HL-60 (cell line): ENCODE data around the gene GDPD2.
A peak's percentile ranks its signal among the peaks of the same experiment; 100 is the strongest.

Source experiments
- DNase-seq, 2 experiments: peaks; one replicate each; pipeline ENCODE4 v3.0.0-alpha.2; 2010 to 2020; ENCODE audit warnings: low read depth in 1 of 2, low spot score in 1 of 2
- H3K27ac ChIP-seq: fragments of 250-450 bp; sonication (Bioruptor Pico); replicated peaks from 2 replicates; pipeline ENCODE4 v1.5.1; 2020; ENCODE audit warnings: mild to moderate bottlenecking, moderate library complexity
- H3K27me3 ChIP-seq: fragments of 250-450 bp; sonication (Bioruptor Pico); 2 replicates; pipeline ENCODE4 v1.5.1; 2021; ENCODE audit warnings: mild to moderate bottlenecking, moderate library complexity; ENCODE audit not compliant: insufficient read depth, poor library complexity, severe bottlenecking
- H3K4me3 ChIP-seq: replicated peaks from 2 replicates; pipeline ENCODE4 v1.5.1; 2011; ENCODE audit warnings: mild to moderate bottlenecking, control low read depth, low read length; ENCODE audit not compliant: insufficient read depth
- GABPA ChIP-seq: IDR thresholded peaks from 2 replicates; pipeline ENCODE4 v1.6.1; 2012; ENCODE audit warnings: low read depth
- POLR2AphosphoS5 ChIP-seq: IDR thresholded peaks from 2 replicates; pipeline ENCODE4 v1.6.1; 2012; ENCODE audit warnings: low read depth
- SPI1 ChIP-seq: IDR thresholded peaks from 2 replicates; pipeline ENCODE4 v1.6.1; 2012; ENCODE audit warnings: low read depth, mild to moderate bottlenecking, borderline replicate concordance
- TF ChIP-seq, protein P1 (sequence below): IDR thresholded peaks from one replicate; pipeline ENCODE4 v1.5.1; 2011; ENCODE audit warnings: low read length, control low read depth, inconsistent platforms; ENCODE audit not compliant: insufficient read depth
- TF ChIP-seq, protein P2 (sequence below): IDR thresholded peaks from 2 replicates; pipeline ENCODE4 v1.6.1; 2012; ENCODE audit warnings: low read depth; ENCODE audit not compliant: insufficient replicate concordance

Gene GDPD2

DNA sequence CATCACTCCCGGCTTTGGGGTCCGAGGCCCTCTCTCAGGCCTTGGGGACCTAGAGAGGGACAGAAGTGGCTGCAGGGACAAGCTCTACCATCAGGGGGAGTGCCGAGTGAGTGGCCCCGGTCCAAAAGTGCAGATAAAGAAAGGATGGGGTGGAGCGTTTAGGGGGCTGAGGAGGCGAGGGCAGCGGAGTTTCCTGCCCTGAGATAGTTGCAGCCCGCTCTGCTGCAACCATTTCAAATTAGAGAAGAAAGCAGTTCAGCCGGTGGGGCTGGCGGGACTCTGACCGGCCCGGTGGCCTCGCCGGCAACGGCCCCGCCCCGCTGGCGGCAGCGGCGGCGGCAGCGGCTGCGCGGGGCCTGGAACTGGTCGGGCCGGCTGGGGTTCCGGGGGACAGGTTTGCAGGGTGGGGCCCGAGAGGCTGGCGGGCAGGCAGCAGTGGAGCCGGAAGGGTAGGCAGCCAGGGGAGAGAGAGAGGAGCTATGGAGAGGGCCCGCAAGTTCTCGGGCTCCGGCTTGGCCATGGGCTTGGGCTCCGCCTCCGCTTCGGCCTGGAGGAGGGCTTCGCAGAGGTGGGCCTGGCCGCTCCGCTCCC lies 29.1 kb downstream of the GDPD2 start:
- Histone ChIP-seq H3K27ac (no peak overlapping the region), H3K4me3 (peak overlapping the region; percentile 21), H3K27me3 (peaks cover 8% of the 10 kb centered on the region)
- TF ChIP-seq GABPA, result no peak
- TF ChIP-seq, protein P1, sequence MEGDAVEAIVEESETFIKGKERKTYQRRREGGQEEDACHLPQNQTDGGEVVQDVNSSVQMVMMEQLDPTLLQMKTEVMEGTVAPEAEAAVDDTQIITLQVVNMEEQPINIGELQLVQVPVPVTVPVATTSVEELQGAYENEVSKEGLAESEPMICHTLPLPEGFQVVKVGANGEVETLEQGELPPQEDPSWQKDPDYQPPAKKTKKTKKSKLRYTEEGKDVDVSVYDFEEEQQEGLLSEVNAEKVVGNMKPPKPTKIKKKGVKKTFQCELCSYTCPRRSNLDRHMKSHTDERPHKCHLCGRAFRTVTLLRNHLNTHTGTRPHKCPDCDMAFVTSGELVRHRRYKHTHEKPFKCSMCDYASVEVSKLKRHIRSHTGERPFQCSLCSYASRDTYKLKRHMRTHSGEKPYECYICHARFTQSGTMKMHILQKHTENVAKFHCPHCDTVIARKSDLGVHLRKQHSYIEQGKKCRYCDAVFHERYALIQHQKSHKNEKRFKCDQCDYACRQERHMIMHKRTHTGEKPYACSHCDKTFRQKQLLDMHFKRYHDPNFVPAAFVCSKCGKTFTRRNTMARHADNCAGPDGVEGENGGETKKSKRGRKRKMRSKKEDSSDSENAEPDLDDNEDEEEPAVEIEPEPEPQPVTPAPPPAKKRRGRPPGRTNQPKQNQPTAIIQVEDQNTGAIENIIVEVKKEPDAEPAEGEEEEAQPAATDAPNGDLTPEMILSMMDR, result peak; percentile 15
- DNase-seq, result no peak

DNA sequence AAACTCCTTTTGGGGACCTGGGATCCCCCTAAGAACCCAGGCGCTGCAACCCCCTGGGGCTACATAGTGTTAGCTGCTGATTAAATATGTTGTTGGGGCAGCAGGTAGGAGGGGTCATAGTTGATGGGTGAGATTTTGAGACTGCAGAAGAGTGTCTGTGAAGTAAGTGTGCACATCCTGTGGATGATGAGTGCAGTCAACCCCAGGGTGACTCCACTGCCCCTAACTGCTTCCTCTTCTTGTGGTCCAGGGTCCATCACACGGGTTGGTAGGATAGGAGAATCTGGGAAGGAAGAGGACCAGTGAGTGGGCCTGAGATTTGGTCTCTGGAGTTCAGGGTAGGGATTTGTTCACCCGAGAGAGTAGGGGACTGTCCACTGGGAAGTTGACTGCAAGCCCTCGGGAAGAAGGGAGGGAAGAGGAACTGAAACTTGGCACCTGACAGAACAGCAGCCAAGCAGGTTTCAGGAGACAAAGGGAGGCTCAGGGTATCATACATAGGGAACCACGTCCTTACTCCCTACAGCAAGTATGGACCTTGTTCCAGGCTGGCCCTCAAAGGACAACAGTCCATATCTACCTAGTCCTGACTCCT lies 30.0 kb downstream of the GDPD2 start:
- Histone ChIP-seq H3K27ac (no peak overlapping the region), H3K4me3 (no peak overlapping the region), H3K27me3 (peaks cover 8% of the 10 kb centered on the region)
- TF ChIP-seq SPI1 (no peak), POLR2AphosphoS5 (no peak), GABPA (no peak)
- TF ChIP-seq, protein P2, sequence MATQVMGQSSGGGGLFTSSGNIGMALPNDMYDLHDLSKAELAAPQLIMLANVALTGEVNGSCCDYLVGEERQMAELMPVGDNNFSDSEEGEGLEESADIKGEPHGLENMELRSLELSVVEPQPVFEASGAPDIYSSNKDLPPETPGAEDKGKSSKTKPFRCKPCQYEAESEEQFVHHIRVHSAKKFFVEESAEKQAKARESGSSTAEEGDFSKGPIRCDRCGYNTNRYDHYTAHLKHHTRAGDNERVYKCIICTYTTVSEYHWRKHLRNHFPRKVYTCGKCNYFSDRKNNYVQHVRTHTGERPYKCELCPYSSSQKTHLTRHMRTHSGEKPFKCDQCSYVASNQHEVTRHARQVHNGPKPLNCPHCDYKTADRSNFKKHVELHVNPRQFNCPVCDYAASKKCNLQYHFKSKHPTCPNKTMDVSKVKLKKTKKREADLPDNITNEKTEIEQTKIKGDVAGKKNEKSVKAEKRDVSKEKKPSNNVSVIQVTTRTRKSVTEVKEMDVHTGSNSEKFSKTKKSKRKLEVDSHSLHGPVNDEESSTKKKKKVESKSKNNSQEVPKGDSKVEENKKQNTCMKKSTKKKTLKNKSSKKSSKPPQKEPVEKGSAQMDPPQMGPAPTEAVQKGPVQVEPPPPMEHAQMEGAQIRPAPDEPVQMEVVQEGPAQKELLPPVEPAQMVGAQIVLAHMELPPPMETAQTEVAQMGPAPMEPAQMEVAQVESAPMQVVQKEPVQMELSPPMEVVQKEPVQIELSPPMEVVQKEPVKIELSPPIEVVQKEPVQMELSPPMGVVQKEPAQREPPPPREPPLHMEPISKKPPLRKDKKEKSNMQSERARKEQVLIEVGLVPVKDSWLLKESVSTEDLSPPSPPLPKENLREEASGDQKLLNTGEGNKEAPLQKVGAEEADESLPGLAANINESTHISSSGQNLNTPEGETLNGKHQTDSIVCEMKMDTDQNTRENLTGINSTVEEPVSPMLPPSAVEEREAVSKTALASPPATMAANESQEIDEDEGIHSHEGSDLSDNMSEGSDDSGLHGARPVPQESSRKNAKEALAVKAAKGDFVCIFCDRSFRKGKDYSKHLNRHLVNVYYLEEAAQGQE, result no peak
- TF ChIP-seq, protein P1, result no peak
- DNase-seq, result no peak

DNA sequence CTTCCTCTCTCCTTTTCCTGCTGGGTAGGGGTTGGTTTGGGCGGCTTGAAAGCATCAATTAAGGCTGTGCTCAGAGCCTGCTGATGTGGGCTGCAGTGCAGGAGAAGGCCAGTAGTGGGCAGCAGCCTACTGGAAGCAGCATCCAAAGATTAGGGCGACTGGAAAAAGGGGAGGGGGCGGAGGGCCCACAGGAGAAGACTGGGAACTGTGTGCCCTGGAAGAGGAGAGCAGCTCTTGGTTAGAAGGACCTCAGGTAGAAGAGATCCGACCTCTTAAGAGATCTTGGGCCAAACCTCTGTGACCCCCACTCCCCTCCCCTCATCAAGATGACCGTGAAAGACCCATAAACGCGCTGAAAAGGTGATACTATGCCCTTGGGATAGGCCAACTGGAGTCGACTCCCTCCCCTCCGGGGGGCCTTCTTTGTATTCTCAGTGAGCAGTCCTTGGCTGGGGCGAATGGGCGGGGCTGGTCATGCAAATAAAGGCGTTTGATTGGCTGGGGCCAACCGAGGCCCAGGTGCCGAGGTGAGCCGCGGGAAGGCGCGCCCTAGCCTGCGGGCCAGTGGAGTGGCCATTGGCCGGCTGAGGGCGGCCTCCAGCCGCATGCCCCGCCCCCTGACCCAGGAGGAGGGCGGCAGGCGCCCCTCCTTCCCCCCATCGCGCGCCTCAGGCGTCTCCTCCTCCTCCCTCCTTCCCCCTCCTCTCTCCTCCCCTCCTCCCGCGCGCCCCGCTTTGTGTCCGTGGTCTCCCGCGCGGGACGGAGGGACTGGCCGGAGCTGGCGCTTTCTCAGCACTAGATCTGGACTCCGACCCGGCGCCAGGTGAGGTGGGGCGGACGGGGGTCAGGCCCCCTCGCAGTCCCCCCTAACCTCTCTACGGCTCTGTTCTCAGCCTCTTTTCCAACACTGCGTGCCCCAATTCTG lies 31.6 kb downstream of the GDPD2 start:
- peaks cover 8% of the 10 kb centered on the region for H3K27me3 ChIP-seq
- H3K4me3 ChIP-seq, result no peak overlapping the region
- peak in 1 of 2 experiments; percentile 9 for DNase-seq
- TF ChIP-seq POLR2AphosphoS5, result no peak
- TF ChIP-seq, protein P1, result peak; percentile 64
- TF ChIP-seq, protein P2, result no peak
- no peak overlapping the region for H3K27ac ChIP-seq
